OCI-LY1 (cell line): ENCODE results near the gene WDR6.

ENCODE experiments used
- H2AFZ ChIP-seq: fragments of 200-600 bp; sonication (generic), shearing (Covaris generic); 2 replicates; pipeline ENCODE4 v1.6.0; 2014; ENCODE audit warnings: antibody characterized with exemption, mild to moderate bottlenecking, low read length
- H3F3A ChIP-seq: fragments of 200-600 bp; sonication (generic), shearing (Covaris generic); 2 replicates; pipeline ENCODE4 v1.6.0; 2014; ENCODE audit warnings: mild to moderate bottlenecking, antibody characterized with exemption, low read length, moderate library complexity; ENCODE audit not compliant: insufficient read depth
- H3K27ac ChIP-seq: fragments of 200-600 bp; sonication (generic); 2 replicates; pipeline ENCODE4 v1.5.1; 2014; ENCODE audit warnings: low read length, mixed run types, mild to moderate bottlenecking, low read depth; ENCODE audit not compliant: poor library complexity, severe bottlenecking
- H3K27me3 ChIP-seq: fragments of 200-600 bp; sonication (generic); 2 replicates; pipeline ENCODE4 v1.6.0; 2014; ENCODE audit warnings: antibody characterized with exemption, mild to moderate bottlenecking, low read length, moderate library complexity; ENCODE audit not compliant: insufficient read depth
- H3K36me3 ChIP-seq: fragments of 200-600 bp; sonication (generic); 2 replicates; pipeline ENCODE4 v1.6.1; 2014; ENCODE audit warnings: mild to moderate bottlenecking, antibody characterized with exemption, low read length, moderate library complexity, mixed read lengths; ENCODE audit not compliant: insufficient read depth
- H3K4me1 ChIP-seq: fragments of 200-600 bp; sonication (generic); 2 replicates; pipeline ENCODE4 v1.5.1; 2014; ENCODE audit warnings: mild to moderate bottlenecking, low read length, moderate library complexity; ENCODE audit not compliant: insufficient read depth, severe bottlenecking
- H3K4me2 ChIP-seq: fragments of 200-600 bp; sonication (generic), shearing (Covaris generic); 2 replicates; pipeline ENCODE4 v1.6.1; 2014; ENCODE audit warnings: low read length
- H3K4me3 ChIP-seq: fragments of 200-600 bp; sonication (generic); 2 replicates; pipeline ENCODE4 v1.5.1; 2014; ENCODE audit warnings: low read length, low read depth, mild to moderate bottlenecking, mixed read lengths; ENCODE audit not compliant: poor library complexity, severe bottlenecking
- H3K79me2 ChIP-seq: fragments of 200-600 bp; shearing (Covaris generic); 2 replicates; pipeline ENCODE4 v1.6.1; 2016; ENCODE audit warnings: mixed run types, low read length, mixed read lengths; ENCODE audit not compliant: insufficient read depth
- H3K9ac ChIP-seq: fragments of 200-600 bp; sonication (generic), shearing (Covaris generic); 2 replicates; pipeline ENCODE4 v1.6.1; 2014; ENCODE audit warnings: mild to moderate bottlenecking, low read length, mixed read lengths
- H3K9me2 ChIP-seq: fragments of 200-600 bp; sonication (generic), shearing (Covaris generic); 2 replicates; pipeline ENCODE4 v1.6.1; 2014; ENCODE audit warnings: low read depth, mild to moderate bottlenecking, low read length, mixed read lengths
- H3K9me3 ChIP-seq: fragments of 200-600 bp; shearing (Covaris generic); 2 replicates; pipeline ENCODE4 v1.6.1; 2014; ENCODE audit warnings: low read length, mixed read lengths
- H4K20me1 ChIP-seq: fragments of 200-600 bp; sonication (generic), shearing (Covaris generic); 2 replicates; pipeline ENCODE4 v1.6.0; 2016; ENCODE audit warnings: mild to moderate bottlenecking, low read length; ENCODE audit not compliant: insufficient read depth
- EZH2 ChIP-seq: fragments of 200-600 bp; sonication (generic), shearing (Covaris generic); IDR thresholded peaks from 2 replicates; pipeline ENCODE4 v1.8.0; 2017; ENCODE audit warnings: borderline replicate concordance, mixed run types, mild to moderate bottlenecking, antibody characterized with exemption, low read length, moderate library complexity, mixed read lengths
- TF ChIP-seq, protein P1 (sequence below): fragments of 200-600 bp; sonication (generic), shearing (Covaris generic); IDR thresholded peaks from 2 replicates; pipeline ENCODE4 v1.5.1; 2017; ENCODE audit warnings: mild to moderate bottlenecking, antibody characterized with exemption, low read length, moderate library complexity, mixed read lengths

Gene WDR6

DNA sequence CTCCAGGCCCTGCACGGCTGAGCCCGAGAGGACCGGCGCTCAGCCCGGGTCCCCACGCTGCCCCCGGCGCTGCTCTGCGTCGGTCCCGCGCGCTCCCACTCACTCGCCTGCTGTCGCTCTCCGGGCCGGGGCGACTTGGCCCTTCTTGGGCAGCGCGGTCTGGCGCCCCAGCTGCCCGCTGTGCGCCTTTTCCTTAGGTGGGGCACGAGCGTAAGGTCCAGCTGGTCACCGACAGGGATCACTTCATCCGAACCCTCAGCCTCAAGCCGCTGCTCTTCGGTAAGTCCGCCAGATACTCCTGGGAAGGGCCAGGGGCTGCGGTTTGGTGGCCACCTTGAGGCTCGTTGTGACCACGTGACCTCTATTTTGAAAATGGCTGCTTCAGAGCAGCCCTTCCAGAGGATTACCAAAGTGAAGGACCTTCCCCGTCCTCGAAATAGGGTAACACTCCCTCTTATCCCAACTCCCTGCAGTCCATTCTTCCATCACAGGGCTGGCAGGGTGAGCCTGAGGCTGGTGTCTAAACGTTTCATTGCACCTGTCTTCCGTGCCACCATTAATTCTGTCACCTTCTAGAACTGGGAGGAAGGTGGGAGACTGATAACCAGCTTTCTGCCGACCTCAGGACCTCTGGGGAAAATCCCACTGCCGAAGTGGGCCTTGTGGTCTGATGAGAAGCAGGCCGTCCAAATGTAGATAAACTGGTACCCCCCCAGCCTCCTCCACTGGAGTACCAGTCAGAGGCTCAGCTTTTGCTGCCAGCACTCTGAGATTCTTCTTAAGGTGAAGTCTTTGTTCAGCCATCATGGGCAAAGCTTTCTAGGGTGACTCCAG lies 16.3 kb upstream of the WDR6 start:
- Histone ChIP-seq H3K27ac (peak overlapping the region; percentile 73), H3K4me3 (peak overlapping the region; percentile 76), H3K9me2 (no peaks in the 10 kb centered on the region), H3K79me2 (0 out of 2 replicates have a peak, but pooled peaks cover 3% of the 10 kb centered on the region), H3K4me1 (peaks cover 24% of the 10 kb centered on the region), H3F3A (no peaks in the 10 kb centered on the region), H3K9me3 (no peaks in the 10 kb centered on the region), H2AFZ (no peak overlapping the region), H3K27me3 (no peaks in the 10 kb centered on the region), H3K9ac (peak overlapping the region; percentile 82), H3K36me3 (peaks cover 15% of the 10 kb centered on the region; the same call in 1 of the 2 replicates), H4K20me1 (no peaks in the 10 kb centered on the region), H3K4me2 (peak overlapping the region; percentile 94)
- no peak for TF ChIP-seq EZH2
- TF ChIP-seq, protein P1, sequence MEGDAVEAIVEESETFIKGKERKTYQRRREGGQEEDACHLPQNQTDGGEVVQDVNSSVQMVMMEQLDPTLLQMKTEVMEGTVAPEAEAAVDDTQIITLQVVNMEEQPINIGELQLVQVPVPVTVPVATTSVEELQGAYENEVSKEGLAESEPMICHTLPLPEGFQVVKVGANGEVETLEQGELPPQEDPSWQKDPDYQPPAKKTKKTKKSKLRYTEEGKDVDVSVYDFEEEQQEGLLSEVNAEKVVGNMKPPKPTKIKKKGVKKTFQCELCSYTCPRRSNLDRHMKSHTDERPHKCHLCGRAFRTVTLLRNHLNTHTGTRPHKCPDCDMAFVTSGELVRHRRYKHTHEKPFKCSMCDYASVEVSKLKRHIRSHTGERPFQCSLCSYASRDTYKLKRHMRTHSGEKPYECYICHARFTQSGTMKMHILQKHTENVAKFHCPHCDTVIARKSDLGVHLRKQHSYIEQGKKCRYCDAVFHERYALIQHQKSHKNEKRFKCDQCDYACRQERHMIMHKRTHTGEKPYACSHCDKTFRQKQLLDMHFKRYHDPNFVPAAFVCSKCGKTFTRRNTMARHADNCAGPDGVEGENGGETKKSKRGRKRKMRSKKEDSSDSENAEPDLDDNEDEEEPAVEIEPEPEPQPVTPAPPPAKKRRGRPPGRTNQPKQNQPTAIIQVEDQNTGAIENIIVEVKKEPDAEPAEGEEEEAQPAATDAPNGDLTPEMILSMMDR: no peak

- Histone ChIP-seq H3K27me3 (no peaks in the 10 kb centered on the region), H2AFZ (no peak overlapping the region), H3F3A (no peaks in the 10 kb centered on the region), H3K4me3 (peak overlapping the region; percentile 76), H3K4me2 (peak overlapping the region; percentile 94), H3K36me3 (peaks cover 16% of the 10 kb centered on the region; the same call in 1 of the 2 replicates), H3K9me3 (no peaks in the 10 kb centered on the region), H4K20me1 (no peaks in the 10 kb centered on the region), H3K79me2 (0 out of 2 replicates have a peak, but pooled peaks cover 3% of the 10 kb centered on the region), H3K4me1 (peaks cover 24% of the 10 kb centered on the region), H3K9me2 (no peaks in the 10 kb centered on the region), H3K27ac (peak overlapping the region; percentile 73), H3K9ac (peak overlapping the region; percentile 82; the same call in 1 of the 2 replicates)
- no peak for TF ChIP-seq EZH2
- TF ChIP-seq, protein P1: no peak
These were observed 15.2 kb upstream of the WDR6 start for GRCh38 chr3:48991851-48992545.

DNA sequence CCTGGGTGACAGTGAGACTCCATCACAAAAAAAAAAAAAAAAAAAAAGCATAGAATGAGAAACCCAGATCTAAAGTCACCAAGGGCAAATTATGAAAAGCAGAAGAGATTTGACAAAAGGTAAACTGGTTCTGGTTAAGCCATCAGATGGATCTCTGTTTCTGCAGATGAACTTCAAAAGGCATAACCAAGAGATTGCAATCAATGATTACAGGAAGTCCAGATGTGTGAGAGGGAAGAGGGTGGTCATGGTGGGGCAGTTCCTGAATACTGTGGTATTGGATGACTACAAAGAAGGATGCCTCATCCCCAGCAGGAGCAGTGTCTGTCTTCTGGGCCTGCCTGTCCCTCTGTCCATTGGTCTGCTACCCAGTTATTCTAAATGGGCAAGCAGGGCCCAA lies 13.4 kb upstream of the WDR6 start:
- Histone ChIP-seq H3K79me2 (0 out of 2 replicates have a peak, but pooled peaks cover 3% of the 10 kb centered on the region), H3K4me3 (no peak overlapping the region), H2AFZ (no peak overlapping the region), H4K20me1 (no peaks in the 10 kb centered on the region), H3F3A (no peaks in the 10 kb centered on the region), H3K4me2 (no peak overlapping the region), H3K27me3 (no peaks in the 10 kb centered on the region), H3K27ac (no peak overlapping the region), H3K36me3 (peaks cover 19% of the 10 kb centered on the region; the same call in 1 of the 2 replicates), H3K9ac (no peak overlapping the region), H3K9me3 (no peaks in the 10 kb centered on the region), H3K4me1 (peaks cover 23% of the 10 kb centered on the region), H3K9me2 (no peaks in the 10 kb centered on the region)
- TF ChIP-seq, protein P1: no peak
- no peak for TF ChIP-seq EZH2
